Small intestine (tissue), 7 donors: ENCODE data around the gene CTNNA1. TPM values are rescaled to one million over a fixed set of nuclear protein-coding genes. Genes with fewer than 3 reads are reported as not detected.

Experiments used
- DNase-seq, 2 donors: peaks; one replicate each; pipeline versions ENCODE4 v3.0.0 to v3.0.0-alpha.2; 2013
- FAIRE-seq: peaks from 2 replicates; lab custom pipeline; 2012; peaks lifted over from hg19 to GRCh38; lab: Jason Lieb, UNC
- H3K27ac ChIP-seq, 3 donors: one replicate each; pipeline ENCODE4 v1.5.1; 2013; ENCODE audit warnings: low read length in 2 of 3, mild to moderate bottlenecking in 2 of 3, control low read depth in 1 of 3, inconsistent platforms in 1 of 3, low read depth in 1 of 3, moderate library complexity in 1 of 3
- H3K27me3 ChIP-seq, 3 donors: one replicate each; pipeline ENCODE4 v1.6.1; 2013; ENCODE audit warnings: low read length in 3 of 3, inconsistent platforms in 1 of 3; ENCODE audit not compliant: control insufficient read depth in 3 of 3, insufficient read depth in 3 of 3
- H3K36me3 ChIP-seq, 3 donors: one replicate each; pipeline ENCODE4 v1.6.1; 2013; ENCODE audit warnings: low read length in 3 of 3, inconsistent platforms in 1 of 3, low read depth in 1 of 3, mild to moderate bottlenecking in 1 of 3, moderate library complexity in 1 of 3; ENCODE audit not compliant: control insufficient read depth in 3 of 3, insufficient read depth in 2 of 3
- H3K4me1 ChIP-seq, 3 donors: one replicate each; pipeline ENCODE4 v1.6.1; 2013; ENCODE audit warnings: low read length in 2 of 3, inconsistent platforms in 1 of 3, low read depth in 1 of 3, mild to moderate bottlenecking in 1 of 3, moderate library complexity in 1 of 3; ENCODE audit not compliant: control insufficient read depth in 3 of 3, insufficient read depth in 2 of 3
- H3K4me3 ChIP-seq, 3 donors: one replicate each; pipeline ENCODE4 v1.5.1; 2013; ENCODE audit warnings: low read length in 3 of 3, control low read depth in 1 of 3, inconsistent platforms in 1 of 3, low read depth in 1 of 3, mild to moderate bottlenecking in 1 of 3, moderate library complexity in 1 of 3
- H3K9me3 ChIP-seq, 2 donors: one replicate each; pipeline ENCODE4 v1.6.1; 2013; ENCODE audit warnings: low read depth in 1 of 2, low read length in 1 of 2; ENCODE audit not compliant: control insufficient read depth in 2 of 2, insufficient read depth in 1 of 2
- WGBS, 3 donors: extraction: QIAGEN DNeasy Blood & Tissue Kit; methylation state at CpG; one replicate each; pipeline ENCODE4 v1.1.7; 2013; 5-methylcytosine and 5-hydroxymethylcytosine counted together
- polyA plus RNA-seq, 4 donors: library from polyadenylated mRNA; stranded (reverse) in 3 of 4; unstranded in 1 of 4; fragments of 200-250 nt in 3 of 4; fragments of 120-200 nt in 1 of 4; gene quantifications; one replicate each; pipeline versions ENCODE4 v1.2.1 to v1.2.3, GENCODE V29; 2013
- donor health status: healthy with polysubstance abuse.
- donor health status: control.
- donor health status: control.
- donor health status: Bipolar disorder and iron deficiency.
- donor health status: healthy.

CTNNA1 gene
- polyA plus RNA-seq, 4 donors, result 145 to 286 (median 196) TPM

DNA sequence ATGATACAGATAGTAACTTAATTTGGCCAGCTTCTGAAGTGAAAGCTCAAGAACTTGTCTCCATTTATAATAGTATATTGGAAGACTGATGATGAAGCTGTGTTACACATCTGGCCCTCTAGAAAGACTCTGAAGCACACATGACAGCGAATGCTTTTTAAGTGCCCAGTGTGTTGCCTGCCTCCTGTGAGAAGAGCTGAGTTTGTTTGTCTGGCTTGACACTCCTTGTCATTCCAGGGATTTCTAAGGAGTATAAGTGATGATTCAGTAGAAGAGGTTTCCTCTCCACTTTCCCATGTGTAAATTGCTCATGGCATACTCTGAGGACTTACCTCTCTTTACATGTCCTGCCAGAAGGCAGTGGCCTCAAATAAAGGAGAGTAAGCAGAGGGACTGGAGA, 152.3 kb downstream of the CTNNA1 start:
- Histone ChIP-seq H3K36me3 (peaks cover 3 to 43% (median 14%) of the 10 kb centered on the region in 3 donors), H3K27me3 (no peaks in the 10 kb centered on the region), H3K4me1 (no peaks in the 10 kb centered on the region), H3K4me3 (no peak overlapping the region), H3K9me3 (no peaks in the 10 kb centered on the region), H3K27ac (no peak overlapping the region)
- FAIRE-seq (no peak), DNase-seq (no peak)
- 93 to 100% (median 99%) methylated on average over 1 of the region's 1 CpG for WGBS, 3 donors

- WGBS, 3 donors, result 94 to 100% (median 98%) methylated on average over 2 of the region's 2 CpGs
- Histone ChIP-seq H3K27ac (no peak overlapping the region), H3K27me3 (no peaks in the 10 kb centered on the region), H3K4me3 (no peak overlapping the region), H3K4me1 (no peaks in the 10 kb centered on the region), H3K36me3 (peaks cover 6 to 44% (median 9%) of the 10 kb centered on the region in 3 donors), H3K9me3 (no peaks in the 10 kb centered on the region)
- FAIRE-seq, result no peak
- DNase-seq, result no peak
These were observed 156.5 kb downstream of the CTNNA1 start for GRCh38 chr5:138909734-138910133.

GRCh38 chr5:138910546-138911185, 157.4 kb downstream of the CTNNA1 start:
- 86 to 93% (median 91%) methylated on average over 7 of the region's 7 CpGs for WGBS, 3 donors
- Histone ChIP-seq H3K9me3 (no peaks in the 10 kb centered on the region), H3K4me1 (no peaks in the 10 kb centered on the region), H3K4me3 (no peak overlapping the region), H3K27me3 (no peaks in the 10 kb centered on the region), H3K27ac (no peak overlapping the region), H3K36me3 (peaks cover 6 to 42% (median 7%) of the 10 kb centered on the region in 3 donors)
- FAIRE-seq (no peak), DNase-seq (no peak)

- DNase-seq (no peak), FAIRE-seq (no peak)
- Histone ChIP-seq H3K36me3 (peaks cover 6 to 47% (median 7%) of the 10 kb centered on the region in 3 donors), H3K4me3 (no peak overlapping the region), H3K27ac (no peak overlapping the region), H3K27me3 (no peaks in the 10 kb centered on the region), H3K9me3 (no peaks in the 10 kb centered on the region), H3K4me1 (no peaks in the 10 kb centered on the region)
These were observed 158.2 kb downstream of the CTNNA1 start for GRCh38 chr5:138911441-138911840.

GRCh38 chr5:138912093-138912492, 158.9 kb downstream of the CTNNA1 start:
- no peaks in the 10 kb centered on the region for H3K27me3 ChIP-seq
- H3K9me3 ChIP-seq, result no peaks in the 10 kb centered on the region
- H3K4me3 ChIP-seq, result no peak overlapping the region
- H3K4me1 ChIP-seq, result no peaks in the 10 kb centered on the region
- peaks cover 4 to 43% (median 4%) of the 10 kb centered on the region in 3 donors for H3K36me3 ChIP-seq
- DNase-seq (no peak), FAIRE-seq (no peak)
- 80 to 96% (median 90%) methylated on average over 4 of the region's 4 CpGs for WGBS, 3 donors
- H3K27ac ChIP-seq, result no peak overlapping the region

- no peak for DNase-seq
- Histone ChIP-seq H3K36me3 (peaks cover 3 to 32% (median 6%) of the 10 kb centered on the region in 3 donors), H3K4me3 (no peak overlapping the region), H3K27ac (no peak overlapping the region), H3K4me1 (no peaks in the 10 kb centered on the region), H3K27me3 (no peaks in the 10 kb centered on the region), H3K9me3 (no peaks in the 10 kb centered on the region)
- no peak for FAIRE-seq
- WGBS, 3 donors, result 93 to 100% (median 96%) methylated on average over 3 of the region's 3 CpGs
These were observed 160.5 kb downstream of the CTNNA1 start for GRCh38 chr5:138913773-138914172.

- Histone ChIP-seq H3K9me3 (no peaks in the 10 kb centered on the region), H3K4me3 (no peak overlapping the region), H3K36me3 (peaks cover 3 to 31% (median 9%) of the 10 kb centered on the region in 3 donors), H3K27ac (no peak overlapping the region), H3K4me1 (no peaks in the 10 kb centered on the region), H3K27me3 (no peaks in the 10 kb centered on the region)
- FAIRE-seq (no peak), DNase-seq (no peak)
- whole genome bisulfite sequencing, 3 donors, result 89 to 96% (median 93%) methylated on average over 3 of the region's 3 CpGs
These were observed 161.1 kb downstream of the CTNNA1 start for GRCh38 chr5:138914338-138914737.

DNA sequence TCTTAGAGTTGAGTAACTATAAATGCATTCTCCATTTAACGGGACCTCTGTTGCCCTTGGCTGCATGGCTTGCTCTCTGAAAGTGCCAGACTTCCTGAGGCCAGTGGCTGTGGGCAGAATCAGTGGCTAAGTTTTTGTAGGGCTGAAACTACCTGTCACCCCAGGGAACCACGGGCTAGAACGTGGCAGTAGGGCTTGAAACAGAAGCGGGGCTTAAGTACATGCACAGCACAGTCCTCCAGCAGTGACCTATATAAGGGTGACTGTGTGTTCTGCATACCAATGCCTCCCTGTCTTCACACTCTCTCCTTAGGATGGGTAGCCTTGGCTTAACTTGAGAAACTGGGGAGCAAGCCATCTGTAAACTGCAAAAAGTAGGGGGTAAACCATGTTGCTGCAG, 165.5 kb downstream of the CTNNA1 start:
- no peaks in the 10 kb centered on the region for H3K9me3 ChIP-seq
- no peak overlapping the region for H3K4me3 ChIP-seq
- no peaks in the 10 kb centered on the region for H3K27me3 ChIP-seq
- H3K36me3 ChIP-seq, result peaks cover 0 to 28% (median 9%) of the 10 kb centered on the region in 3 donors
- no peaks in the 10 kb centered on the region for H3K4me1 ChIP-seq
- WGBS, 3 donors, result 75 to 91% (median 87%) methylated on average over 4 of the region's 4 CpGs
- H3K27ac ChIP-seq, result no peak overlapping the region
- DNase-seq (no peak), FAIRE-seq (no peak)

- peaks cover 0 to 30% (median 12%) of the 10 kb centered on the region in 3 donors for H3K36me3 ChIP-seq
- no peaks in the 10 kb centered on the region for H3K9me3 ChIP-seq
- H3K4me1 ChIP-seq, result no peaks in the 10 kb centered on the region
- H3K27ac ChIP-seq, result no peak overlapping the region
- FAIRE-seq, result no peak
- H3K4me3 ChIP-seq, result no peak overlapping the region
- 85 to 96% (median 93%) methylated on average over 8 of the region's 8 CpGs for WGBS, 3 donors
- no peak for DNase-seq
- no peaks in the 10 kb centered on the region for H3K27me3 ChIP-seq
These were observed 167.0 kb downstream of the CTNNA1 start for GRCh38 chr5:138920181-138920580.
